ENCODE results near the gene EPO.

DNA sequence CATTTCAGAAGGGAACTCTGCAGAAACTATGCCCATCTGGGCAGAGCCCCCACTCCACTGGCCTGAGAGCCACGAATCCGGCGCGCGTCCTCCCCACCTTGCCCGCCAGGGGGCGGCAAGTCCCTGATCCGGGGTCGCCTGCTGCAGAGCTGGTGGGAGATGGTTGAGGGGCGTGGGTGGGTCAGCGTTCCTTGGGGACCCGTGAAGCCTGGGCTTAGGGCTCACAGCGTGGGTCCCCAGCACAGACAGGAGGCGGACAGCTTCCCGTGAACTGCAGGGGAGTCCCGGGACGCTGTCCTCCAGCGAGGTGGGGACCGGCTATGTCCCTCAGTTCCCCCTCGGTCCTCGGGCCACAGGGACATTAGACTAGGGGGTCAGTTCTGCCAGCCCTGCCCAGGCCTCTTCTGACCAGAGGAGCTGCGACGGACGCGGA lies 14.9 kb upstream of the EPO start:
- TF ChIP-seq, protein P1, sequence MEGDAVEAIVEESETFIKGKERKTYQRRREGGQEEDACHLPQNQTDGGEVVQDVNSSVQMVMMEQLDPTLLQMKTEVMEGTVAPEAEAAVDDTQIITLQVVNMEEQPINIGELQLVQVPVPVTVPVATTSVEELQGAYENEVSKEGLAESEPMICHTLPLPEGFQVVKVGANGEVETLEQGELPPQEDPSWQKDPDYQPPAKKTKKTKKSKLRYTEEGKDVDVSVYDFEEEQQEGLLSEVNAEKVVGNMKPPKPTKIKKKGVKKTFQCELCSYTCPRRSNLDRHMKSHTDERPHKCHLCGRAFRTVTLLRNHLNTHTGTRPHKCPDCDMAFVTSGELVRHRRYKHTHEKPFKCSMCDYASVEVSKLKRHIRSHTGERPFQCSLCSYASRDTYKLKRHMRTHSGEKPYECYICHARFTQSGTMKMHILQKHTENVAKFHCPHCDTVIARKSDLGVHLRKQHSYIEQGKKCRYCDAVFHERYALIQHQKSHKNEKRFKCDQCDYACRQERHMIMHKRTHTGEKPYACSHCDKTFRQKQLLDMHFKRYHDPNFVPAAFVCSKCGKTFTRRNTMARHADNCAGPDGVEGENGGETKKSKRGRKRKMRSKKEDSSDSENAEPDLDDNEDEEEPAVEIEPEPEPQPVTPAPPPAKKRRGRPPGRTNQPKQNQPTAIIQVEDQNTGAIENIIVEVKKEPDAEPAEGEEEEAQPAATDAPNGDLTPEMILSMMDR (IDR thresholded peaks at IDR 0.05), result peak; percentile 69 to 93 (median 92)
- TF ChIP-seq POLR2A (IDR thresholded peaks at IDR 0.05) (no peak), EP300 (IDR thresholded peaks at IDR 0.05) (no peak)
